ENCODE measurements around the gene PTPRCAP.
A peak's percentile ranks its signal among the peaks of the same experiment; 100 is the strongest.

Gene PTPRCAP

GRCh38 chr11:67435031-67435726, 2.3 kb downstream of the PTPRCAP start:
- no peak for TF ChIP-seq TAF1 (IDR thresholded peaks at IDR 0.05; ENCODE audit: borderline replicate concordance, insufficient read depth, low read length)
- peak; percentile 7; the same call in 1 of the 2 replicates for TF ChIP-seq POLR2AphosphoS5 (IDR thresholded peaks at IDR 0.05; ENCODE audit: low read depth, low read length)
- TF ChIP-seq SIN3A (IDR thresholded peaks at IDR 0.05; ENCODE audit: borderline replicate concordance, insufficient read depth, low read length): no peak
- TF ChIP-seq REST (IDR thresholded peaks at IDR 0.05; ENCODE audit: insufficient read depth in 1 of 2, low read depth in 2 of 2, low read length in 2 of 2): no peak
- TF ChIP-seq FOXP2 (optimal IDR thresholded peaks at IDR 0.05; ENCODE audit: borderline replicate concordance, extremely low read depth, extremely low read length, insufficient read depth): no peak

- TF ChIP-seq TAF1 (IDR thresholded peaks at IDR 0.05; ENCODE audit: borderline replicate concordance, insufficient read depth, low read length): no peak
These were observed 3.0 kb downstream of the PTPRCAP start for GRCh38 chr11:67434395-67434881.

- no peak for TF ChIP-seq REST (IDR thresholded peaks at IDR 0.05; ENCODE audit: insufficient read depth in 1 of 2, low read depth in 2 of 2, low read length in 2 of 2)
- TF ChIP-seq POLR2AphosphoS5 (IDR thresholded peaks at IDR 0.05; ENCODE audit: low read depth, low read length): no peak
- no peak for TF ChIP-seq FOXP2 (optimal IDR thresholded peaks at IDR 0.05; ENCODE audit: borderline replicate concordance, extremely low read depth, extremely low read length, insufficient read depth)
- no peak for TF ChIP-seq SIN3A (IDR thresholded peaks at IDR 0.05; ENCODE audit: borderline replicate concordance, insufficient read depth, low read length)
- no peak for TF ChIP-seq TAF1 (IDR thresholded peaks at IDR 0.05; ENCODE audit: borderline replicate concordance, insufficient read depth, low read length)
These were observed 3.7 kb downstream of the PTPRCAP start for GRCh38 chr11:67433536-67434394.

GRCh38 chr11:67432655-67433349, 4.7 kb downstream of the PTPRCAP start:
- TF ChIP-seq REST (IDR thresholded peaks at IDR 0.05; ENCODE audit: insufficient read depth in 1 of 2, low read depth in 2 of 2, low read length in 2 of 2): no peak
- 0 out of 2 replicates have a peak, but pooled peaks have one; percentile 2 for TF ChIP-seq POLR2AphosphoS5 (IDR thresholded peaks at IDR 0.05; ENCODE audit: low read depth, low read length)
- TF ChIP-seq SIN3A (IDR thresholded peaks at IDR 0.05; ENCODE audit: borderline replicate concordance, insufficient read depth, low read length): no peak

GRCh38 chr11:67431346-67432249, 5.9 kb downstream of the PTPRCAP start:
- TF ChIP-seq FOXP2 (optimal IDR thresholded peaks at IDR 0.05; ENCODE audit: borderline replicate concordance, extremely low read depth, extremely low read length, insufficient read depth) (no peak), TAF1 (IDR thresholded peaks at IDR 0.05; ENCODE audit: borderline replicate concordance, insufficient read depth, low read length) (no peak), POLR2AphosphoS5 (IDR thresholded peaks at IDR 0.05; ENCODE audit: low read depth, low read length) (no peak), SIN3A (IDR thresholded peaks at IDR 0.05; ENCODE audit: borderline replicate concordance, insufficient read depth, low read length) (no peak), REST (IDR thresholded peaks at IDR 0.05; ENCODE audit: insufficient read depth in 1 of 2, low read depth in 2 of 2, low read length in 2 of 2) (no peak)
